ENCODE data around the gene PARPBP. TPM values are rescaled to one million over a fixed set of nuclear protein-coding genes. Genes with fewer than 3 reads are reported as not detected.

PARPBP gene
- total RNA-seq, 1 experiment from 2014 or later, result 23.0 TPM

- no peaks in the 10 kb centered on the region for H3K27me3 ChIP-seq (ENCODE audit: low read length)
- no peak for ATAC-seq
- H3K9ac ChIP-seq (ENCODE audit: low read length), result no peak overlapping the region
- DNase-seq, result no peak
- TF ChIP-seq CTCF (conservative IDR thresholded peaks at IDR 0.05; ENCODE audit: low read depth, low read length), result no peak
- no peak for TF ChIP-seq EZH2phosphoT487 (IDR thresholded peaks at IDR 0.05; ENCODE audit: borderline replicate concordance, low read length)
- TF ChIP-seq EZH2 (IDR thresholded peaks at IDR 0.05; ENCODE audit: low read length, unreplicated experiment), result no peak
- H2AFZ ChIP-seq (ENCODE audit: low read length), result no peak overlapping the region
- no peaks in the 10 kb centered on the region for H3F3A ChIP-seq (ENCODE audit: low read length, unreplicated experiment)
- no peak overlapping the region for H3K27ac ChIP-seq (ENCODE audit: low read length)
- no peaks in the 10 kb centered on the region for H3K9me3 ChIP-seq (ENCODE audit: low read length)
- ChIA-PET CTCF (no interaction called here), POLR2A (ENCODE audit: unreplicated experiment) (no interaction called here)
- H3K36me3 ChIP-seq (ENCODE audit: low read depth, low read length), result 0 out of 2 replicates have a peak, but pooled peaks cover 4% of the 10 kb centered on the region
- no peak overlapping the region for H3K4me3 ChIP-seq (ENCODE audit: low read length)
- BruUV-seq (replicated peaks), result no TSS peak
- no peaks in the 10 kb centered on the region for H3K79me2 ChIP-seq (ENCODE audit: low read length)
- no peaks in the 10 kb centered on the region for H4K20me1 ChIP-seq (ENCODE audit: low read length)
- H3K4me1 ChIP-seq (ENCODE audit: insufficient read depth, low read length), result no peaks in the 10 kb centered on the region
- intact Hi-C loops (cut with micrococcal nuclease), result no loop called here
- H3K9me2 ChIP-seq (replicated peaks; ENCODE audit: low read length), result no peaks in the 10 kb centered on the region
- H3K4me2 ChIP-seq (ENCODE audit: low read length), result no peak overlapping the region
These were observed 43.4 kb downstream of the PARPBP start for GRCh38 chr12:102163383-102163782.

GRCh38 chr12:102167821-102168604, 48.0 kb downstream of the PARPBP start:
- CTCF ChIA-PET, result no interaction called here
- H3K9me2 ChIP-seq (replicated peaks; ENCODE audit: low read length), result no peaks in the 10 kb centered on the region
- TF ChIP-seq CTCF (conservative IDR thresholded peaks at IDR 0.05; ENCODE audit: low read depth, low read length), result no peak
- TF ChIP-seq EZH2phosphoT487 (IDR thresholded peaks at IDR 0.05; ENCODE audit: borderline replicate concordance, low read length), result no peak
- TF ChIP-seq EZH2 (IDR thresholded peaks at IDR 0.05; ENCODE audit: low read length, unreplicated experiment), result no peak
- no peaks in the 10 kb centered on the region for H3K79me2 ChIP-seq (ENCODE audit: low read length)
- H3K9me3 ChIP-seq (ENCODE audit: low read length), result no peaks in the 10 kb centered on the region
- BruUV-seq (replicated peaks), result no TSS peak
- H2AFZ ChIP-seq (ENCODE audit: low read length), result no peak overlapping the region
- no peaks in the 10 kb centered on the region for H3K27me3 ChIP-seq (ENCODE audit: low read length)
- intact Hi-C loops (cut with micrococcal nuclease), result no loop called here
- no peak overlapping the region for H3K27ac ChIP-seq (ENCODE audit: low read length)
- no peaks in the 10 kb centered on the region for H3K4me1 ChIP-seq (ENCODE audit: insufficient read depth, low read length)
- no peaks in the 10 kb centered on the region for H3F3A ChIP-seq (ENCODE audit: low read length, unreplicated experiment)
- POLR2A ChIA-PET (ENCODE audit: unreplicated experiment), result no interaction called here
- no peaks in the 10 kb centered on the region for H4K20me1 ChIP-seq (ENCODE audit: low read length)
- DNase-seq, result no peak
- no peak overlapping the region for H3K4me2 ChIP-seq (ENCODE audit: low read length)
- ATAC-seq, result no peak
- peaks cover 14% of the 10 kb centered on the region; the same call in 1 of the 2 replicates for H3K36me3 ChIP-seq (ENCODE audit: low read depth, low read length)
- H3K4me3 ChIP-seq (ENCODE audit: low read length), result no peak overlapping the region
- H3K9ac ChIP-seq (ENCODE audit: low read length), result no peak overlapping the region
